ENCODE data around the gene TMEM214. TPM values are rescaled to one million over a fixed set of nuclear protein-coding genes. Genes with fewer than 3 reads are reported as not detected.

The TMEM214 gene
- total and polyA plus RNA-seq, 8 donors = 17.1 to 206 (median 35.6) TPM

- H3K4me3 ChIP-seq = no peak overlapping the region
- WGBS, 5 donors = 63 to 74% (median 67%) methylated on average over 6 of the region's 6 CpGs
- intact Hi-C loops (cut with DNase I; ENCODE audit: low total_unique reads) = no loop called here
- H3K36me3 ChIP-seq = no peaks in the 10 kb centered on the region
- no peaks in the 10 kb centered on the region for H3K27me3 ChIP-seq
- TF ChIP-seq EP300 (IDR thresholded peaks at IDR 0.05) (no peak), CTCF (IDR thresholded peaks at IDR 0.05) (no peak), POLR2AphosphoS5 (IDR thresholded peaks at IDR 0.05) (no peak), POLR2A (IDR thresholded peaks at IDR 0.05) (no peak)
- H3K4me1 ChIP-seq = peaks cover 4 to 18% (median 10%) of the 10 kb centered on the region in 4 donors
- H3K27ac ChIP-seq = no peak overlapping the region
- no peak for DNase-seq
- no peaks in the 10 kb centered on the region for H3K9me3 ChIP-seq
These were observed 26.0 kb upstream of the TMEM214 start for GRCh38 chr2:27006602-27007415.

- Histone ChIP-seq H3K4me3 (no peak overlapping the region), H3K27ac (no peak overlapping the region), H3K36me3 (no peaks in the 10 kb centered on the region), H3K9me3 (no peaks in the 10 kb centered on the region), H3K27me3 (no peaks in the 10 kb centered on the region), H3K4me1 (peaks cover 4 to 18% (median 10%) of the 10 kb centered on the region in 4 donors)
- intact Hi-C loops (cut with DNase I; ENCODE audit: low total_unique reads) = no loop called here
- WGBS, 5 donors = 69 to 85% (median 76%) methylated on average over 8 of the region's 8 CpGs
- no peak for DNase-seq
- TF ChIP-seq CTCF (IDR thresholded peaks at IDR 0.05) (no peak), POLR2AphosphoS5 (IDR thresholded peaks at IDR 0.05) (no peak), EP300 (IDR thresholded peaks at IDR 0.05) (no peak), POLR2A (IDR thresholded peaks at IDR 0.05) (no peak)
These were observed 25.1 kb upstream of the TMEM214 start for GRCh38 chr2:27007416-27008374.

- DNase-seq = no peak
- Histone ChIP-seq H3K9me3 (no peaks in the 10 kb centered on the region), H3K4me3 (no peak overlapping the region), H3K36me3 (no peaks in the 10 kb centered on the region), H3K27me3 (no peaks in the 10 kb centered on the region), H3K4me1 (peaks cover 4 to 18% (median 10%) of the 10 kb centered on the region in 4 donors), H3K27ac (no peak overlapping the region)
- WGBS, 5 donors = 92 to 97% (median 95%) methylated on average over 4 of the region's 4 CpGs
- intact Hi-C loops (cut with DNase I; ENCODE audit: low total_unique reads) = no loop called here
- TF ChIP-seq POLR2A (IDR thresholded peaks at IDR 0.05) (no peak), EP300 (IDR thresholded peaks at IDR 0.05) (no peak)
These were observed 24.1 kb upstream of the TMEM214 start for GRCh38 chr2:27008678-27009077.

- Histone ChIP-seq H3K27ac (no peak overlapping the region), H3K9me3 (no peaks in the 10 kb centered on the region), H3K4me3 (no peak overlapping the region), H3K36me3 (no peaks in the 10 kb centered on the region), H3K4me1 (peaks cover 4 to 18% (median 10%) of the 10 kb centered on the region in 4 donors), H3K27me3 (no peaks in the 10 kb centered on the region)
- no peak for TF ChIP-seq CTCF (IDR thresholded peaks at IDR 0.05)
- no peak for TF ChIP-seq EP300 (IDR thresholded peaks at IDR 0.05)
- no peak for TF ChIP-seq POLR2AphosphoS5 (IDR thresholded peaks at IDR 0.05)
- no peak for TF ChIP-seq POLR2A (IDR thresholded peaks at IDR 0.05)
- intact Hi-C loops (cut with DNase I; ENCODE audit: low total_unique reads) = no loop called here
- DNase-seq = no peak
These were observed 23.7 kb upstream of the TMEM214 start for GRCh38 chr2:27009083-27009482.

Measured in stomach (tissue), 9 donors.